Neural progenitor cell (in vitro differentiated cells): ENCODE data around the gene DMP1.

ENCODE experiments used
- EZH2 ChIP-seq: fragments of 200-600 bp; sonication (generic); IDR thresholded peaks from 2 replicates; pipeline ENCODE4 v1.6.1; 2017; ENCODE audit warnings: antibody characterized with exemption, mild to moderate bottlenecking, moderate library complexity
- EZH2phosphoT487 ChIP-seq: fragments of 200-600 bp; sonication (generic); IDR thresholded peaks from 2 replicates; pipeline ENCODE4 v1.6.1; 2017; ENCODE audit warnings: antibody characterized with exemption
- TF ChIP-seq, protein P1 (sequence below): fragments of 200-600 bp; sonication (generic); IDR thresholded peaks from 2 replicates; pipeline ENCODE4 v1.5.1; 2017; ENCODE audit warnings: antibody characterized with exemption, mild to moderate bottlenecking

- TF ChIP-seq, protein P1, sequence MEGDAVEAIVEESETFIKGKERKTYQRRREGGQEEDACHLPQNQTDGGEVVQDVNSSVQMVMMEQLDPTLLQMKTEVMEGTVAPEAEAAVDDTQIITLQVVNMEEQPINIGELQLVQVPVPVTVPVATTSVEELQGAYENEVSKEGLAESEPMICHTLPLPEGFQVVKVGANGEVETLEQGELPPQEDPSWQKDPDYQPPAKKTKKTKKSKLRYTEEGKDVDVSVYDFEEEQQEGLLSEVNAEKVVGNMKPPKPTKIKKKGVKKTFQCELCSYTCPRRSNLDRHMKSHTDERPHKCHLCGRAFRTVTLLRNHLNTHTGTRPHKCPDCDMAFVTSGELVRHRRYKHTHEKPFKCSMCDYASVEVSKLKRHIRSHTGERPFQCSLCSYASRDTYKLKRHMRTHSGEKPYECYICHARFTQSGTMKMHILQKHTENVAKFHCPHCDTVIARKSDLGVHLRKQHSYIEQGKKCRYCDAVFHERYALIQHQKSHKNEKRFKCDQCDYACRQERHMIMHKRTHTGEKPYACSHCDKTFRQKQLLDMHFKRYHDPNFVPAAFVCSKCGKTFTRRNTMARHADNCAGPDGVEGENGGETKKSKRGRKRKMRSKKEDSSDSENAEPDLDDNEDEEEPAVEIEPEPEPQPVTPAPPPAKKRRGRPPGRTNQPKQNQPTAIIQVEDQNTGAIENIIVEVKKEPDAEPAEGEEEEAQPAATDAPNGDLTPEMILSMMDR = no peak
- TF ChIP-seq EZH2 (no peak), EZH2phosphoT487 (no peak)
Observed at GRCh38 chr4:87680271-87680670, 30.2 kb downstream of the DMP1 start.
